GM12801 (cell line): Measurements from ENCODE around the gene REEP6.

Experiments used
- CTCF ChIP-seq: IDR thresholded peaks from one replicate; pipeline ENCODE4 v1.5.1; 2011; ENCODE audit warnings: control low read depth; ENCODE audit not compliant: insufficient read length; ENCODE audit errors: extremely low read depth

The REEP6 gene

GRCh38 chr19:1525343-1525742 is 34.4 kb downstream of the REEP6 start:
- TF ChIP-seq CTCF: no peak

DNA sequence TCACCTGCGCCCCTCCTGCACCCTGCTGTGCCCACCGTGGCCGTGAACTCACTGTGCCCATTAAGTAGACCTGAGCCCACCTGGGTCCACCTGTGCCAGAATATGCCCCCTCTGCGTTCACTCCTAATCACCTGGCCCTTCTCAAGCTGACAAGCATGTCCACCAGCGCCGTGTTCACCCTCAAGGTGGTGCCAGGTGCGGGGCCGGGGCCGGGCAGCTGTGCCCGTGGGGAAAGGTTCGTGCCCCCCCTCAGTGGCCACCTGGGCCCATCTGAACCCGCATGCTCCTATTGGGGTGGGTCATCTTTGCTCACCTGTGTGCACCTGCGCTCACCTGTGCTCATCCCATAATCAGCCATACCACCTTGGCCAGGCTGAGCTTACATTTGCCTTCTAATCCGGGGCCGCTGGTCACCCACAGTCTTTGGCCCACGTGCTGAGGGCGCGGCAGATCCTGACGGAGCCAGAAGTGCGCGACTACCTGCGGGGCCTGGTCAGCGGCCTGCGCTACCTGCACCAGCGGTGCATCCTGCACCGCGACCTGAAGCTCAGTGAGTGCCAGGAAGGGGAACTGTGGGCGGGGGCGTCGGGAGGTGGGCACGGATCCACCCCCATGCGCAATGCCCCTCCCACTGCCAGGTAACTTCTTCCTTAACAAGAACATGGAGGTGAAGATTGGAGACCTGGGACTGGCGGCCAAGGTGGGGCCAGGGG is 35.2 kb downstream of the REEP6 start:
- no peak for TF ChIP-seq CTCF

DNA sequence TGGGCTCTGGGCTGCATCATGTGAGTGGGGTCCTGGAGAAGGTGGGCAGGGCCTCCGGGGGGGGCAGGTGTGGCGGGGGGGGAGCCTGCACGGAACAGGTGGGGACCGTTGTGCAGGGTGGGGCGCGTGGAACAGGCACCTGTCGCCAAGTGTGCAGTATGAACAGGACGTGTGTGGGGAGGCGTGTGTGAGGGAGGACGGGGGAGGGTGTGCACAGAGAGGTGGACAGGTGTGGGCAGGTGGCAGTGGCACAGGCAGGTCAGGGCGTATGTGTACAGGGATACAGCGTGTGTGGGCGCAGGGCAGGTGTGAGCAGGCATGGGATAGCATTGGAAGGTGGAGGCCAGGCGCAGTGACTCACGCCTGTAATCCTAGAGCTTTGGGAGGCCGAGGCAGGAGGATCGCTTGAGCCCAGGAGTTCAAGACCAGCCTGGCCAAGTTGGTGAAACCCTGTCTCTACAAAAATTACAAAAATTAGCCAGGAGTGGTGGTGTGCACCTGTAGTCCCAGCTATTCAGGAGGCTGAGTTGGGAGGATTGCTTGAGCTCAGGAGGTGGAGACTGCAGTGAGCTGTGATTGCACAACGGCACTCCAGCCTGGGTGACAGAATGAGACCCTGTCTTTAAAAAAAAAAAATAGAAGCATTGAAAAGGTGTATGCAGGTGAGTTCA is 36.1 kb downstream of the REEP6 start:
- no peak for TF ChIP-seq CTCF

- no peak for TF ChIP-seq CTCF
Measured at GRCh38 chr19:1527650-1528309, 36.8 kb downstream of the REEP6 start.

DNA sequence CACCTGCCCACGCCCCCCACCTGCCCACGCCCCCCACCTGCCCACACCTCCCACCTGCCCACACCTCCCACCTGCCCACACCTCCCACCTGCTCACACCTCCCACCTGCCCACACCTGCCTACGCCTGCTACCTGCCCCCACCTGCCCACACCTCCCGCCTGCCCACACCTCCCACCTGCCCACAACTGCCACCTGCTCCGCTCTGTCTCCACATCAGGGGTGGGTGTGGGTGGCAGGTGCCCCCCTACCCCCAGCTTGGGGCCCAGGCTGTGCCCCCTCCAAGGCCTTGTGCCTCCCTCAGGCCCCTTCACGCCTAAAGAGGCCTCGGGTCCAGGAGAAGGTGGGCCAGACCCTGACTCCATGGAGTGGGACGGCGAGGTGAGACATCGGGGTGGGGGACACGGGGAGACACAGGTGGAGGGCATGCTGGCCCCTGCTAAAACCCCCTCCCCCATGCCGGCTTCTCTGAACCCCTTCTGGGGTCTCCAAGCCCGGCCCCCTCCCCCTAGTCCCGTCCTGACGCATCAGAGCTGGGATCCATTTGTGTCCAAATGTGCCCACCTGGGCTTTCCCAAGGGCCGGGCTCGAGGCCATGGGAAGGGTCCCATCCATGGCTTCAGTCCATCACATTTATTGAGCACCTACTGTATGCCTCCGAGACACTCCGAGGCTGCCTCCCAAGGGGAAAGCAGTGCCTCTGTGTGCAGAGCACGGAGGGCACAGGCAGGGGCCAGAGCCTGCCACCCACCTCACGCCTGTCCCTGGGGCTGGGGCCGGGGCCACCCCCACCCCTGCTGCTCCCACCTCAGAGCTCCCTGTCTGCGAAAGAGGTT is 37.8 kb downstream of the REEP6 start:
- TF ChIP-seq CTCF: no peak

- no peak for TF ChIP-seq CTCF
Measured at GRCh38 chr19:1529430-1529816, 38.4 kb downstream of the REEP6 start.

DNA sequence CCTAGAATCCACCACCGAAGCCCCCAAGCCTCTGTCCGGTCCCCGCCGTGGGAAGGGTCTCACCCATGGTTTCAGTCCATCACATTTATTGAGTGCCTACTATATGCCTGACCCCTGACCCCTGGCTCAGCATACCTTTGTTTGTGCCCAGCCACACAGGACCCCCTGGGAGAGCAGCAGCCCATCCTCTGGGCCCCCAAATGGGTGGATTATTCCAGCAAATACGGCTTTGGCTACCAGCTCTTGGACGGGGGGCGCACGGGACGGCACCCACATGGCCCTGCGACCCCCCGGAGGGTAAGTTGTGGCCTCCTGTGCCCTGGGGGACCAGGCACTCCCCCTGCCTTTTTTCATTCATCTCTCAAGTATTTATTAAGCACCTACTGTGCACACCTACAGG is 40.6 kb downstream of the REEP6 start:
- no peak for TF ChIP-seq CTCF
